Heart right ventricle (tissue), 16 donors: ENCODE data around the gene STYX. TPM values are rescaled to one million over a fixed set of nuclear protein-coding genes. Genes with fewer than 3 reads are reported as not detected.

Source experiments
- ATAC-seq, 8 donors: fragments of 200-7000 bp; cut with Tn5 transposase; one replicate each; pipeline ENCODE4 v1.9.1; 2020; ENCODE audit warnings: mild to moderate bottlenecking in 8 of 8, moderate library complexity in 8 of 8, moderate number of reproducible peaks in 1 of 8
- DNase-seq, 2 donors: peaks; one replicate each; pipeline ENCODE4 v3.0.0-alpha.2; 2020
- H3K27ac ChIP-seq, 10 donors: fragments of 200-600 bp; sonication (generic) in 2 of 10; one replicate each; pipeline versions ENCODE4 v1.5.0 to v1.8.0; 2020 to 2022; ENCODE audit warnings: mild to moderate bottlenecking in 3 of 10
- H3K27me3 ChIP-seq, 7 donors: fragments of 200-600 bp; one replicate each; pipeline ENCODE4 v1.8.0; 2021 to 2022; ENCODE audit warnings: mild to moderate bottlenecking in 2 of 7
- H3K36me3 ChIP-seq, 9 donors: fragments of 200-600 bp; sonication (generic) in 1 of 9; one replicate each; pipeline versions ENCODE4 v1.5.0 to v1.8.0; 2020 to 2022; ENCODE audit warnings: mild to moderate bottlenecking in 2 of 9
- H3K4me1 ChIP-seq, 9 donors: fragments of 200-600 bp; sonication (generic) in 1 of 9; one replicate each; pipeline versions ENCODE4 v1.5.0 to v1.8.0; 2020 to 2022; ENCODE audit warnings: mild to moderate bottlenecking in 4 of 9
- H3K4me3 ChIP-seq, 10 donors: fragments of 200-600 bp; sonication (generic) in 2 of 10; one replicate each; pipeline versions ENCODE4 v1.5.0 to v1.8.0; 2020 to 2022; ENCODE audit warnings: mild to moderate bottlenecking in 7 of 10, moderate library complexity in 2 of 10
- H3K9me3 ChIP-seq, 11 donors: fragments of 200-600 bp in 10 of 11; sonication (generic) in 2 of 11; one replicate each; pipeline versions ENCODE4 v1.5.0 to v1.8.0; 2013 to 2022; ENCODE audit warnings: mild to moderate bottlenecking in 2 of 11, control low read depth in 1 of 11, moderate library complexity in 1 of 11
- CTCF ChIP-seq, 9 donors: fragments of 200-600 bp; sonication (generic) in 2 of 9; IDR thresholded peaks; one replicate each; pipeline versions ENCODE4 v1.5.0 to v1.8.0; 2021 to 2022; ENCODE audit warnings: antibody characterized with exemption in 9 of 9, mild to moderate bottlenecking in 5 of 9, moderate library complexity in 1 of 9
- WGBS, 2 donors: extraction: QIAGEN DNeasy Blood & Tissue Kit; methylation state at CpG; one replicate each; pipeline ENCODE4 v1.1.7; 2013; ENCODE audit warnings: inconsistent platforms in 1 of 2; 5-methylcytosine and 5-hydroxymethylcytosine counted together
- intact Hi-C, 10 donors: fragments of 100-400 bp; cut with DNase I; formaldehyde crosslinking; loops; one replicate each; pipeline versions ENCODE4 v1.11.1 to v1.14.2; 2022
- polyA plus RNA-seq, 2 donors: library from polyadenylated mRNA; stranded (reverse); fragments of 200-250 nt; gene quantifications; one replicate each; pipeline ENCODE4 v1.2.3, GENCODE V29; 2013
- total RNA-seq, 10 donors: library from RNA; stranded (reverse); fragmentation: NEBNext Ultra II Directional in 3 of 10; extraction: Animal tissue kit (Norgen Biotek cat#: 25700) in 3 of 10; gene quantifications; one replicate each; pipeline versions ENCODE4 v1.2.1 to v1.2.4, GENCODE V29; 2021 to 2023
- donor health status: Arrhythmogenic right ventricular cardiomyopathy.
- donor health status: ischemic (EF 13 %, LVEDD 7.1; RV severe dilation, severe dysfunction).
- donor health status: healthy with polysubstance abuse.
- donor health status: DM: no; HTN: yes; CAD: no.
- donor health status: DM: no; HTN: no; CAD: no.
- donor health status: ischemic (EF 25% LVEDD 6.9; RV normal size, moderate dysfunction).
- donor health status: ischemic (EF 25% LVEDD 5.7; RV mildly dilated, moderate dysfunction).
- donor health status: healthy.
- donor health status: DM: yes; HTN: yes; CAD: no.
- donor health status: Ischemic cardiomyopathy.
- donor health status: ischemic (EF 35%, LVEDD 5.7; RV mildly dilated, moderate dysfunction).
- donor health status: nonischemic (EF 11% LVEDD 7.7; RV severe dilation, severe dysfunction).
- donor health status: DM: yes; HTN: yes; CAD: no.
- donor health status: PGD.
- donor health status: ischemic (EF 29% LVEDD 5.4; RV normal size, mild dysfunction).
- donor health status: nonischemic (EF 23%, LVEDD 6.1; RV moderate dilation, normal function).

The STYX gene
- total and polyA plus RNA-seq, 12 donors: 3.4 to 15.8 (median 13.7) TPM

GRCh38 chr14:52793061-52793460, 63.1 kb downstream of the STYX start:
- ATAC-seq (no peak), DNase-seq (no peak)
- intact Hi-C loops: loop anchor here in 1 of 10 donors (10.0 kb wide), 1 partner anchor 238 kb away; the partner anchor contains the start of genes GPR137C and TXNDC16
- TF ChIP-seq CTCF (IDR thresholded peaks at IDR 0.05): no peak
- Histone ChIP-seq H3K4me1 (peaks cover 0 to 30% (median 20%) of the 10 kb centered on the region in 9 donors), H3K4me3 (no peak overlapping the region), H3K27me3 (no peaks in the 10 kb centered on the region), H3K36me3 (no peaks in the 10 kb centered on the region), H3K27ac (peak overlapping the region in 1 of 10 donors; percentile 89), H3K9me3 (no peaks in the 10 kb centered on the region)
- WGBS, 2 donors: 59 to 67% methylated on average over 2 of the region's 2 CpGs

DNA sequence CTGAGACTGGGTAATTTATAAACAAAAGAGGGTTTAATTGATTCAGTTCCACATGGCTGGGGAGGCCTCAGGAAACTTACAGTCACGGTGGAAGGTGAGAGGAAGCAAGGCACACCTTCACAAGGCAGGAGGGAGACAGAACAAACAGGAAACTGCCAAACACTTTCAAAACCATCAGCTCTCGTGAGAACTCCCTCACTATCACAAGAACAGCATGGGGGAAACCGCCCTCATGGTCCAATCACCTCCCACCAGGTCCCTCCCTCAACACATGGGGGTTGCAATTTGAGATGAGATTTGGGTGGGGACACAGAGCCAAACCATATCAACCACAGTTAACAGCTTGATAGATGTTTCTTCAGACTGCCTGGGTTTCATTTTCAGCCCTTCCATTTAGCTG, 67.7 kb downstream of the STYX start:
- Histone ChIP-seq H3K4me3 (no peak overlapping the region), H3K9me3 (no peaks in the 10 kb centered on the region), H3K27ac (no peak overlapping the region), H3K36me3 (no peaks in the 10 kb centered on the region), H3K27me3 (no peaks in the 10 kb centered on the region), H3K4me1 (peaks cover 0 to 8% (median 0%) of the 10 kb centered on the region in 9 donors)
- no peak for ATAC-seq
- WGBS, 2 donors: 63 to 79% methylated on average over 3 of the region's 3 CpGs
- no peak for TF ChIP-seq CTCF (IDR thresholded peaks at IDR 0.05)
- intact Hi-C loops: loop anchor here in 1 of 10 donors (10.0 kb wide), 1 partner anchor 243 kb away; the partner anchor contains the start of genes GPR137C and TXNDC16
- no peak for DNase-seq

GRCh38 chr14:52798826-52799225, 68.9 kb downstream of the STYX start:
- intact Hi-C loops: loop anchor here in 1 of 10 donors (10.0 kb wide), 1 partner anchor 244 kb away; the partner anchor contains the start of genes GPR137C and TXNDC16
- Histone ChIP-seq H3K4me1 (peaks cover 0 to 8% (median 0%) of the 10 kb centered on the region in 9 donors), H3K4me3 (no peak overlapping the region), H3K27ac (no peak overlapping the region), H3K9me3 (no peaks in the 10 kb centered on the region), H3K27me3 (no peaks in the 10 kb centered on the region), H3K36me3 (no peaks in the 10 kb centered on the region)
- no peak for ATAC-seq
- no peak for DNase-seq
- no peak for TF ChIP-seq CTCF (IDR thresholded peaks at IDR 0.05)
- 93 to 97% methylated on average over 15 of the region's 15 CpGs for WGBS, 2 donors

DNA sequence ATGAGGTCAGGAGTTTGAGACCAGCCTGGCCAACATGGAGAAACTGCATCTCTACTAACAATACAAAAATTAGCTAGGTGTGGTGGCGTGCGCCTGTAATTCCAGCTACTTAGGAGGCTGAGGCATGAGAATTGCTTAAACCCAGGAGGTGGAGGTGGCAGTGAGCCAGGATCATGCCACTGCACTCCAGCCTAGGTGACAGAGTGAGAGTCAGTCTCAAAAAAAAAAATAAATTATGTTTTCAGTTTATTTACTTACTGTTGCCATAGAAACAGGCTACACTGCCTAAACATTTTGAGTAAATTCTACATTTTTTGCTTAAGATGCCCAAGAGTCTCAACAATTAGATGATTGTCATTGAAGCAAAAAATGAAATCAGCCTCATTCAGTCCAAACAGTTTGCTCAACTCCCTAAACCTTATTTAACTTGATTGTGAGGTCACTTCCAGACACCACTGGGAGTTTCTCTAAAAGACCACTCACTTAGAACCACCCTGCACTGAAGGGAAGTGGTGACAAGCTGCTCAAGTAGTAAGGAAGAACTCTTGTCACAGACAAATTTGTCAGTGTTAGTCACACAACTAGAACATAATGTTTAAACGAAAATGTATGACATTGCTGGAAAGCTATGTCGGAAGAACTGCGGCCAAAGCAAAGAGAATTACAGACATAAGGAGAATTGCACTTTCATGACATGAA, 71.2 kb downstream of the STYX start:
- H3K9me3 ChIP-seq: no peaks in the 10 kb centered on the region
- H3K4me1 ChIP-seq: peaks cover 0 to 8% (median 0%) of the 10 kb centered on the region in 9 donors
- DNase-seq (no peak), ATAC-seq (peak in 5 of 8 donors; percentile 49 to 93 (median 69))
- intact Hi-C loops: no loop called here
- H3K36me3 ChIP-seq: no peaks in the 10 kb centered on the region
- WGBS, 2 donors: 63 to 68% methylated on average over 5 of the region's 5 CpGs
- TF ChIP-seq CTCF (IDR thresholded peaks at IDR 0.05): no peak
- peak overlapping the region in 3 of 10 donors; percentile 26 to 54 (median 34) for H3K27ac ChIP-seq
- no peaks in the 10 kb centered on the region for H3K27me3 ChIP-seq
- H3K4me3 ChIP-seq: no peak overlapping the region
